Muscle layer of duodenum (tissue), 2 donors: Measurements from ENCODE around the gene RPUSD3.
"Not testable (repeated sequence)": the region's sequence is repeated elsewhere in the genome, so short reads cannot be mapped to it uniquely, and the experiment has no call there.

Experiments
- H3K27ac ChIP-seq: one replicate; pipeline ENCODE4 v1.7.0; 2013; ENCODE audit warnings: mild to moderate bottlenecking, low read length
- H3K27me3 ChIP-seq: one replicate; pipeline ENCODE4 v1.7.0; 2013; ENCODE audit warnings: low read depth, mild to moderate bottlenecking, control low read depth, low read length
- H3K36me3 ChIP-seq, 2 donors: one replicate each; pipeline ENCODE4 v1.7.0; 2013; ENCODE audit warnings: low read length in 2 of 2, control low read depth in 1 of 2, mild to moderate bottlenecking in 1 of 2; ENCODE audit not compliant: insufficient read depth in 2 of 2, control insufficient read depth in 1 of 2
- H3K4me1 ChIP-seq, 2 donors: one replicate each; pipeline ENCODE4 v1.7.0; 2013; ENCODE audit warnings: low read length in 2 of 2, mild to moderate bottlenecking in 2 of 2, control low read depth in 1 of 2, moderate library complexity in 1 of 2; ENCODE audit not compliant: insufficient read depth in 2 of 2, control insufficient read depth in 1 of 2
- H3K4me3 ChIP-seq, 2 donors: one replicate each; pipeline ENCODE4 v1.7.0; 2013; ENCODE audit warnings: low read length in 2 of 2, low read depth in 1 of 2, mild to moderate bottlenecking in 1 of 2
- H3K9me3 ChIP-seq, 2 donors: one replicate each; pipeline ENCODE4 v1.7.0; 2013; ENCODE audit warnings: low read length in 2 of 2, control low read depth in 1 of 2, mild to moderate bottlenecking in 1 of 2; ENCODE audit not compliant: control insufficient read depth in 1 of 2
- donor health status: healthy.

RPUSD3 gene

DNA sequence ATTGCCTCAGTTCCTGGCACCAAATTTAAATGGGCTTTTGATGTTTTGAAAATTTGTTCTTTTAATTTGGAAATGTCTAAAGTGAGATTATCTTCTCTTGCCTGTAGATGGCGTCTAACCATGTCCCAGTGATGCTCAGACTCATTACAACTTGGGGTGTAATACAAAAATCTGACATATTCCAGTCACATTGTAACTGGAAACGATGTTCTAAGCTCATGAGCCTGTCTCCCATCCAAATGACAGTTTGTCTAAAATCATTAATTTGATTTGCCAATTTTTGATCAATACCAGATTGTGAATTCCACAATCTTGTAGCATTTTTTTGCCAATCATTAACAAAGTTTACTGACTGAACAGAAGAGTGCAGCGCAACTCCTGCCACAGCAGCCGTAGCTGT is 5.1 kb upstream of the RPUSD3 start:
- not testable (repeated sequence) for H3K36me3 ChIP-seq, H3K4me1 ChIP-seq, H3K27ac ChIP-seq, H3K27me3 ChIP-seq, H3K9me3 ChIP-seq, H3K4me3 ChIP-seq

DNA sequence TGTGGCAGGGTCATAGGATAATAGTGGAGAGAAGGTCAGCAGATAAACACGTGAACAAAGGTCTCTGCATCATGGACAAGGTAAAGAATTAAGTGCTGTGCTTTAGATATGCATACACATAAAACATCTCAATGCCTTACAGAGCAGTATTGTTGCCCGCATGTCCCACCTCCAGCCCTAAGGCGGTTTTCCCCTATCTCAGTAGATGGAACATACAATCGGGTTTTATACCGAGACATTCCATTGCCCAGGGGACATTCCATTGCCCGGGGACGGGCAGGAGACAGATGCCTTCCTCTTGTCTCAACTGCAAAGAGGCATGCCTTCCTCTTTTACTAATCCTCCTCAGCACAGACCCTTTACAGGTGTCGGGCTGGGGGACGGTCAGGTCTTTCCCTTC is 4.1 kb upstream of the RPUSD3 start:
- H3K27ac ChIP-seq, H3K9me3 ChIP-seq, H3K27me3 ChIP-seq, H3K4me3 ChIP-seq, H3K36me3 ChIP-seq: not testable (repeated sequence)
- peaks cover 0 to 10% of the 10 kb centered on the region in 2 donors for H3K4me1 ChIP-seq

DNA sequence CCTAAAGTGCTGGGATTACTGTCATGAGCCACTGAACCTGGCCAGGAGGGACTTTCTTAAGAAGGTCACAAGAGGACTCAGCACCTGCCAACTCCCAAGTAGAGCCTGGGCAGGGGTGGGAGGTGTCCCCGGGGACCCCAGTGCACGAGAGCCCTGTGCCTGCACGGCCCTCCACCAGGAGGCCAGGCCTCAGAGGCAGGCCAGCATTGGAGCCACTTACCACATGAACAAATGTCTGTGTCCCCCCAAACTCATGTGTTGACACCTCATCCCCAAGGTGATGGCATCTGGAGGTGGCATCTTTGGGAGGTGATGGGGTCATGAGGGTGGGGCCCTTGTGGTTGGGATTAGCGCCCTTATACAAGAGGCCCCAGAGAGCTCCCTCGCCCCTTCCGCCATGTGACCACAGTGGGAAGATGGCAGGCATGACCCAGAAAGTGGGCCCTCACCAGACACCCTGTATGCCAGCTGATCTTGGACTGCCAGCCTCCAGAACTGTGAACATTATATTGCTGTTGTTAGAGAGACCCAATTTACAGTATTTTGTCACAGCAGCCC is 3.2 kb upstream of the RPUSD3 start:
- H3K27me3 ChIP-seq, result no peaks in the 10 kb centered on the region
- peaks cover 0 to 11% of the 10 kb centered on the region in 2 donors for H3K4me1 ChIP-seq
- no peak overlapping the region for H3K4me3 ChIP-seq
- no peaks in the 10 kb centered on the region for H3K36me3 ChIP-seq
- H3K9me3 ChIP-seq, result no peaks in the 10 kb centered on the region
- H3K27ac ChIP-seq, result no peak overlapping the region

DNA sequence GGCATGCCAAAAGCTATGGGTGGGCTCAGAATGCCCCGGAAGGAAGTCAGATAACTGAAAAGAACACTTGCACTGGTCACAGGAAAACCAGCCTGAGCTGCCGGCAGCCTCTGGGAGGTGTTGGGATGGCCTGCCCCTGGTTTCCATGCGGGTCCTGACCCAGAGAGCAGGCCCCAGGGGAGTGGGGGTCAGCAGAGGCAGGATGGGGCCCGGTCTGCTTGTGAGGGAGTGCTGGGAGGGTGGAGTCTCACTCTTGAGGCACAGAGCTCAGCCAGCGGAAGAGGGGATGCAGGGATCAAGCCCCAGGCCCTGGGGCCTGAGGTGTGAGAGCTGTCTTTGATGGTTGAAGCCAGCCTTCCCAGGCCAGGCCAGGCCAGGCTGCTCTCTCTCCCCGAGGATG is 2.4 kb upstream of the RPUSD3 start:
- Histone ChIP-seq H3K4me3 (no peak overlapping the region), H3K36me3 (peaks cover 0 to 7% of the 10 kb centered on the region in 2 donors), H3K4me1 (peaks cover 0 to 11% of the 10 kb centered on the region in 2 donors), H3K27me3 (no peaks in the 10 kb centered on the region), H3K9me3 (no peaks in the 10 kb centered on the region), H3K27ac (no peak overlapping the region)

DNA sequence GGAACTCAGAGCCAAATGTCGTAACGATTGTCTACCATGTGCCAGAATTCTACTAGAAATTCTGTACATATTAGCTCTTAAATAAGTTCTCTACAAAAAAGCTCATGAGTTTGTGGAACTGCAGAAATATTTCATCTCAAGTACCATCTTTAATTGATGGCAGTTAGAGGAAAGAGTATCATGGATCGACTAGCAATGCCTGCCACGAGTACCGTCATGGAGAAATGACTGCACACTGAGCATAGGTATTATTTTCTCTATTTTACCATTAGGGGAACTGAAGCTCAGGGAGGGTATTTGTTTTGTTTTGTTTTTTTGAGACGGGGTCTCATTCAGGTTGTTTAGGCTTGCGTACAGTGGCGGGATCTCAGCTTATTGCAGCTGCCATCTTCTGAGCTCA is 2.8 kb downstream of the RPUSD3 start:
- no peak overlapping the region for H3K27ac ChIP-seq
- no peaks in the 10 kb centered on the region for H3K9me3 ChIP-seq
- H3K36me3 ChIP-seq, result peaks cover 18 to 35% of the 10 kb centered on the region in 2 donors

DNA sequence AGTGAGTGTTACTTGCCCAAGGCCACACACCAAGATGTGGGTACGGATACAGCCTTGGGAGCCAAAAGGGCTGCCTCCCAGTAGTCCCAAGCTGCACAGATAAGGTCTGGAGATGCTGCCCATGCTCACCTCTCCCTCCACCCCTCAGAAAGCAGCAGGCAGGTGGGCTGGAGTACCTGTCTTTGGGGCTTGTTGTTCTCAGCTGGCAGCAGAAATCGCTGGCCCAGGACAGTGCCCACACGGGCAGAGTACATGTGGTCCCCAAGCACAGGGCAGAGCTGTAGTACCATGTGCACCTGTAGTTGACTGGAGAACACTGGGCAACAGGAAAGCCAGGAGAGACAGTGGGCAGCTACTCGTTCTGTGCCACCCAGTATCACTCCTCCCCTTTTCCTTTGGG is 5.0 kb downstream of the RPUSD3 start:
- H3K4me3 ChIP-seq, result no peak overlapping the region
- peaks cover 0 to 6% of the 10 kb centered on the region in 2 donors for H3K4me1 ChIP-seq
- no peaks in the 10 kb centered on the region for H3K9me3 ChIP-seq
- no peak overlapping the region for H3K27ac ChIP-seq
- H3K27me3 ChIP-seq, result no peaks in the 10 kb centered on the region
- peaks cover 29 to 55% of the 10 kb centered on the region in 2 donors for H3K36me3 ChIP-seq

More for the DNA sequence above, 2.8 kb downstream of the RPUSD3 start:
- Histone ChIP-seq H3K4me1 (peaks cover 0 to 11% of the 10 kb centered on the region in 2 donors), H3K4me3 (no peak overlapping the region), H3K27me3 (no peaks in the 10 kb centered on the region)

DNA sequence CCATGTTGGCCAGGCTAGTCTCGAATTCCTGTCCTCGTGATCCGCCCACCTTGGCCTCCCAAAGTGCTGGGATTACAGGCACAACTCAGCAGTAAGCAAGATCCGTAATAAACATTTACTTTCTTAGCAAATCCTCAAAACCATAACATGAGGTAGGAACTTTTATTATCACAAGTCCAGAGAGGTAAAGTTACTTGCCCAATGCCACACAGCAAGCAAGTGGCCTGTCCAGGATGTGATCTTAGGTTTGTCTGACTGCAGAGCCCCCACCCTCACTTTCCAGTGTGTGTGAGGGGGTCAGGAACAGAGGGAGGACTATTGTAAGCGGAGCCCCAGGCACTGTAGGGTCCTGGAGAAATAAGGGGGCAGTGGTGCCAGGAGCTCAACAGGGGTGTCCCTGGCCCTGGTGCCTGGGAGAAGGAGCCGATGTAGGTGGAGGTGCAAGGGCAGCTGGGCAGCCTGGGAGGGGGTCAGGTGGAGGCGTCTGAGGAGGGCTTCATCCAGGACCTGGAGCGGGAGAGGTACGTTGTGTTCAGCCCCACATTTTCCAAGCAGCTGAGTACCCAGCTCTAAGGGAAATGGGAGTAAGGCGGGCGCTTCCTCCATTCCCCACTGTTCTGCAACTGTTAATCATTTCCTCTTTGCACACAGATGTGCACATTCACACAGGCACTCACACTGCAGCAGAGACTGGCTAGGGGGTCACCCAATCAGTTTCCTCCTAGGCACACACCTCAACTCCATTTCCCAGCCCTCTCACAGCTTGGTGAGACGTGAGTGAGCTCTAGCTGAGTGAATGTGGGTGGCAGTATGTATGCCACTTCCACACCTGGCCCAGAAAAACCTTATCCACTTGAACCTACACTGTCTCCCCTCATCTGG is 5.9 kb downstream of the RPUSD3 start:
- Histone ChIP-seq H3K27ac (no peak overlapping the region), H3K9me3 (no peaks in the 10 kb centered on the region), H3K36me3 (peaks cover 34 to 63% of the 10 kb centered on the region in 2 donors), H3K4me3 (no peak overlapping the region), H3K4me1 (peaks cover 0 to 2% of the 10 kb centered on the region in 2 donors), H3K27me3 (no peaks in the 10 kb centered on the region)

DNA sequence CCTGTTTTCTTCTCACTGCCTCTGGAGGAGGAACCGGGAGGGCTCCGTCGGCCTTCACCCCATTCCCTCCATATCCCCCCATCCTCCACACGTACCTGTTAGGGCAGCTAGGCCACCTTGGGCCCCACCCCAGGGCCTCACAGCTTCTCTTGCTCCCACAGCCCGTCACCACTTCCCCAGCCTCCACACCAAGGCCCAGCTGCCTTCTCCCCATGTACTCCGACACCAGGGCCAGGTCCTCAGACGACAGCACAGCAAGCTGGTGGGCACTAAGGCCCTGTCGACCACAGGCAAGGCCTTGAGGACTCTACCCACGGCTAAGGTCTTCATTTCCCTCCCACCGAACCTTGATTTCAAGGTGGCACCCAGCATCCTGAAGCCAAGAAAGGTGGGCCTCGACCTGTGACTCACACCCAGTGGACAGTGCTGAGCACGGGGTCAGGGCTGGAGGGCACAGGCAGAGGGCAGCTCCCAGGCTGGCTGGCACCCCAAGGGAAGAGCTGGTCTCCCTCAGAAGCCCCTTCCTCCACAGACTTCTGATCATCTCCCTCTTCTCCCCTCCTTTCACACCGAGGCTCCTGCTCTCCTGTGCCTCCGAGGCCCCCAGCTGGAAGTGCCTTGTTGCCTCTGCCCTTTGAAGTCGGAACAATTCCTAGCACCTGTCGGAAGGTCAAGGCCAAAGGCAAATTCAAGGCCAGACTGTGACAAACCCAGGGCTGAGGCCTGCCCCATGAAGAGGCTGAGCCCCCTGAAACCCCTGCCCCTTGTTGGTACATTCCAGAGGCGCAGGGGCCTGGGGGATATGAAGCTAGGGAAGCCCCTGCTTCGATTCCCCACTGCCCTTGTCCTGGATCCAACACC is 9.1 kb downstream of the RPUSD3 start:
- H3K36me3 ChIP-seq, result peaks cover 29 to 61% of the 10 kb centered on the region in 2 donors
- no peaks in the 10 kb centered on the region for H3K9me3 ChIP-seq
- no peak overlapping the region for H3K4me3 ChIP-seq
- no peaks in the 10 kb centered on the region for H3K4me1 ChIP-seq
- no peak overlapping the region for H3K27ac ChIP-seq
- no peaks in the 10 kb centered on the region for H3K27me3 ChIP-seq

DNA sequence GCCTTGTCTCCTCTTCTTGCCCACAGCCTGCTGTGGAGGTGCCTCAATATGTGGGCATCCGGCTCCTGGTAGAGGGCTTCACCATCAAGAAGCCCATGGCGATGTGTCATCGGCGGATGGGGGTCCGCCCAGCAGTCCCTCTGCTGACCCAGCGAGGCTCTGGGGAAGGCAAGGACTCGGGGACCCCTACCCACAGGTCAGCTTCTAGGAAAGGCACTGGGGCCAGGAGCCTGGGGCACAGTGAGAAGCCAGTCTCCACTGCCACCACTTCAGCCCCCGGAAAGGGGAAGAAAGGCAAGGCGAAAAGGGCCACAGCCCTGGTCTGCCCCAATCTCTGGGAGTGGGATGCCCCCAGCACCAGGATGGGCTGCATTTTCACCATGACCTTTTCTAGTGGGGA is 10.7 kb downstream of the RPUSD3 start:
- H3K27ac ChIP-seq, result no peak overlapping the region
- H3K4me1 ChIP-seq, result no peaks in the 10 kb centered on the region
- peaks cover 25 to 60% of the 10 kb centered on the region in 2 donors for H3K36me3 ChIP-seq
- no peak overlapping the region for H3K4me3 ChIP-seq
- no peaks in the 10 kb centered on the region for H3K27me3 ChIP-seq
- H3K9me3 ChIP-seq, result no peaks in the 10 kb centered on the region

DNA sequence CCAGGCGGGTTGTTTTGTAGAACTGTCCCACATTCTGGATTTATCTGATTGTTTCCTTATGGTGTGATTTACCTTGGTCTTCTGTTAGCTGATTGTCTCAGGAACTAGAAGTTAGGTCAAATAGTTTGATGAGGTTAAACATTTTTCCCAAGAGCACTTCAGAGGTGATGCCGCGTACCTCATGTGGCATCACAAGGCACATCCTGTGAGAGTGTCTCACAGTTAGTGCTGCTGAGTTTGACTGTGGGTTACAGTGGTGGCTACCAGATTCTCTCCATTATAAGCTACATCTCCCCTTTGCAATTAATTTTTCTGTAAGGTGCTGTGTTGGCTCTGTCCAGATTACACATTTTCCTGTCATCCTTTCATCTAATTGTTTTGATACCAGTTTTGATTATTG is 12.6 kb downstream of the RPUSD3 start:
- no peaks in the 10 kb centered on the region for H3K9me3 ChIP-seq
- H3K36me3 ChIP-seq, result peaks cover 25 to 65% of the 10 kb centered on the region in 2 donors
- H3K4me1 ChIP-seq, result no peaks in the 10 kb centered on the region

More for the DNA sequence above, 12.6 kb downstream of the RPUSD3 start:
- Histone ChIP-seq H3K27me3 (no peaks in the 10 kb centered on the region), H3K4me3 (no peak overlapping the region), H3K27ac (no peak overlapping the region)
